GM04504 (cell line): Measurements from ENCODE around the gene TMOD1.
"Not testable (repeated sequence)": the region's sequence is repeated elsewhere in the genome, so short reads cannot be mapped to it uniquely, and the experiment has no call there.

Experiments
- DNase-seq: peaks from one replicate; pipeline ENCODE4 v3.0.0-alpha.2; 2012; ENCODE audit warnings: low read depth

The TMOD1 gene

GRCh38 chr9:97498846-97499245 is 2.6 kb upstream of the TMOD1 start:
- not testable (repeated sequence) for DNase-seq

- DNase-seq = no peak
These were observed 1.2 kb upstream of the TMOD1 start for GRCh38 chr9:97500263-97500662.

GRCh38 chr9:97500765-97501176 is 695 bp upstream of the TMOD1 start:
- no peak for DNase-seq

- no peak for DNase-seq
These were observed 431 bp downstream of the TMOD1 start for GRCh38 chr9:97501972-97502221.

- DNase-seq = no peak
These were observed 937 bp downstream of the TMOD1 start for GRCh38 chr9:97502222-97502983.

- DNase-seq = no peak
These were observed 1.8 kb downstream of the TMOD1 start for GRCh38 chr9:97502984-97503861.

GRCh38 chr9:97503862-97504210 is 2.4 kb downstream of the TMOD1 start:
- no peak for DNase-seq

GRCh38 chr9:97504381-97505216 is 3.1 kb downstream of the TMOD1 start:
- DNase-seq = no peak

GRCh38 chr9:97505845-97506244 is 4.4 kb downstream of the TMOD1 start:
- no peak for DNase-seq

GRCh38 chr9:97506306-97506705 is 4.8 kb downstream of the TMOD1 start:
- no peak for DNase-seq

GRCh38 chr9:97506787-97507186 is 5.3 kb downstream of the TMOD1 start:
- DNase-seq = no peak

GRCh38 chr9:97507428-97507984 is 6.0 kb downstream of the TMOD1 start:
- no peak for DNase-seq

- DNase-seq = no peak
These were observed 7.4 kb downstream of the TMOD1 start for GRCh38 chr9:97508852-97509251.

GRCh38 chr9:97510797-97511654 is 9.6 kb downstream of the TMOD1 start:
- DNase-seq = no peak

- DNase-seq = no peak
These were observed 10.4 kb downstream of the TMOD1 start for GRCh38 chr9:97511655-97512427.

GRCh38 chr9:97512966-97513560 is 11.6 kb downstream of the TMOD1 start:
- DNase-seq = no peak

- DNase-seq = no peak
These were observed 13.1 kb downstream of the TMOD1 start for GRCh38 chr9:97514531-97514930.

- no peak for DNase-seq
These were observed 14.2 kb downstream of the TMOD1 start for GRCh38 chr9:97515662-97516061.

- no peak for DNase-seq
These were observed 14.6 kb downstream of the TMOD1 start for GRCh38 chr9:97516111-97516510.
